ENCODE data around the gene TBC1D3E. TPM values are rescaled to one million over a fixed set of nuclear protein-coding genes. Genes with fewer than 3 reads are reported as not detected.
"Not testable (repeated sequence)": the region's sequence is repeated elsewhere in the genome, so short reads cannot be mapped to it uniquely, and the experiment has no call there.

Gene TBC1D3E
- total RNA-seq = 0.77 TPM in 1 of 2 replicates, not detected in the other

- H3K36me3 ChIP-seq (ENCODE audit: control insufficient read depth, insufficient read depth, low read length); H3K4me3 ChIP-seq (ENCODE audit: low read depth, low read length); H3K27me3 ChIP-seq (ENCODE audit: control insufficient read depth, insufficient read depth, low read length); FAIRE-seq; DNase-seq (ENCODE audit: low read depth): not testable (repeated sequence)
These were observed at the start of gene TBC1D3E for GRCh38 chr17:38127651-38128050. Gene TBC1D3E (plus strand): TSS chr17:38127951. CDS start chr17:38129496, 1,545 bp downstream.

GRCh38 chr17:38087344-38087743, 40.4 kb upstream of the TBC1D3E start:
- H3K36me3 ChIP-seq (ENCODE audit: control insufficient read depth, insufficient read depth, low read length); H3K4me3 ChIP-seq (ENCODE audit: low read depth, low read length); DNase-seq (ENCODE audit: low read depth); H3K27me3 ChIP-seq (ENCODE audit: control insufficient read depth, insufficient read depth, low read length); FAIRE-seq: not testable (repeated sequence)

GRCh38 chr17:38088120-38088519, 39.6 kb upstream of the TBC1D3E start:
- not testable (repeated sequence) for DNase-seq (ENCODE audit: low read depth); FAIRE-seq; H3K36me3 ChIP-seq (ENCODE audit: control insufficient read depth, insufficient read depth, low read length); H3K27me3 ChIP-seq (ENCODE audit: control insufficient read depth, insufficient read depth, low read length); H3K4me3 ChIP-seq (ENCODE audit: low read depth, low read length)

- DNase-seq (ENCODE audit: low read depth); H3K36me3 ChIP-seq (ENCODE audit: control insufficient read depth, insufficient read depth, low read length); H3K4me3 ChIP-seq (ENCODE audit: low read depth, low read length); H3K27me3 ChIP-seq (ENCODE audit: control insufficient read depth, insufficient read depth, low read length); FAIRE-seq: not testable (repeated sequence)
These were observed 33.6 kb upstream of the TBC1D3E start for GRCh38 chr17:38094059-38094694.

- not testable (repeated sequence) for H3K27me3 ChIP-seq (ENCODE audit: control insufficient read depth, insufficient read depth, low read length); DNase-seq (ENCODE audit: low read depth); H3K36me3 ChIP-seq (ENCODE audit: control insufficient read depth, insufficient read depth, low read length); FAIRE-seq; H3K4me3 ChIP-seq (ENCODE audit: low read depth, low read length)
These were observed 28.5 kb upstream of the TBC1D3E start for GRCh38 chr17:38099262-38099661.

GRCh38 chr17:38119829-38120228, 7.9 kb upstream of the TBC1D3E start:
- not testable (repeated sequence) for H3K27me3 ChIP-seq (ENCODE audit: control insufficient read depth, insufficient read depth, low read length); DNase-seq (ENCODE audit: low read depth); H3K36me3 ChIP-seq (ENCODE audit: control insufficient read depth, insufficient read depth, low read length); FAIRE-seq; H3K4me3 ChIP-seq (ENCODE audit: low read depth, low read length)

DNA sequence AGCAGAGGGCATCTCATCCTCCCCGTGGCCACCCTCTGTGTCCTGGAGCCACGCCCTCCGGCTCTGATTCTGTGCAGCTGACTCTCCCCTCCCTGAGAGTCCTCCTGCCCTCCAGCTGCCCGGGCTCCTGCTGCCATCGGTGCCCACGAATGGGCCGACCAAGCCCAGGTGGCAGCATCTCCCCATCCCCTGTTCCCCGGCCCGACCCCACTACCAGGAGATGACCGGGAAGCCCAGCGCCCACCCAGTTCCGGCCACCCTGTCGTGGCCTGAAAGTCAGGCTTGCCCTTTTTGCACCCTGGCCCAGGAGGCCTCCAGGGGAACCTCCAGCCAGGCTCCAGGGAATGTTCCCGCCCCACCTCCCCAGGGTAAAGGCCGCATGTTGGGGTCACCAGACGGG, 7.1 kb downstream of the TBC1D3E start:
- not testable (repeated sequence) for H3K36me3 ChIP-seq (ENCODE audit: control insufficient read depth, insufficient read depth, low read length); H3K27me3 ChIP-seq (ENCODE audit: control insufficient read depth, insufficient read depth, low read length); FAIRE-seq; DNase-seq (ENCODE audit: low read depth); H3K4me3 ChIP-seq (ENCODE audit: low read depth, low read length)

Other genes starting within 250 kb of the TBC1D3E start
- gene TBC1D3K, start 203.5 kb upstream of the TBC1D3E start, total RNA-seq = not detected in 2 replicates
- 2.6 and 3.1 TPM in 2 replicates for gene TBC1D3L, start 138.9 kb upstream of the TBC1D3E start, total RNA-seq
- 0.13 TPM in 1 of 2 replicates, not detected in the other for gene TBC1D3D, start 124.0 kb upstream of the TBC1D3E start, total RNA-seq
- gene TBC1D3C, start 59.3 kb upstream of the TBC1D3E start, total RNA-seq = 0.38 TPM in 1 of 2 replicates, not detected in the other
- gene TBC1D3, start 64.6 kb downstream of the TBC1D3E start, total RNA-seq = not detected in 2 replicates
- 23.7 and 26.5 TPM in 2 replicates for gene MRPL45, start 169.2 kb downstream of the TBC1D3E start, total RNA-seq
- under 0.01 TPM in 2 replicates for gene GPR179, start 216.0 kb downstream of the TBC1D3E start, total RNA-seq
- 19.0 and 22.5 TPM in 2 replicates for gene SOCS7, start 223.9 kb downstream of the TBC1D3E start, total RNA-seq

All from bronchial epithelial cell (primary cell).